ENCODE results near the gene DEFB128. TPM values are rescaled to one million over a fixed set of nuclear protein-coding genes. Genes with fewer than 3 reads are reported as not detected.

Gene DEFB128
- total and polyA plus RNA-seq, 4 donors, result not detected

GRCh38 chr20:198225-198624 is 8.7 kb upstream of the DEFB128 start:
- 80 to 89% methylated on average over 1 of the region's 1 CpG for WGBS, 2 donors
- ATAC-seq (ENCODE audit: low FRiP score) (no peak), DNase-seq (no peak)
- intact Hi-C loops (cut with DNase I), result no loop called here
- Histone ChIP-seq H3K9me3 (ENCODE audit: control insufficient read depth, low read length) (no peaks in the 10 kb centered on the region), H3K36me3 (ENCODE audit: control insufficient read depth in 1 of 2, insufficient read depth in 2 of 2, low read length in 1 of 2) (no peaks in the 10 kb centered on the region), H3K27ac (ENCODE audit: low read depth in 1 of 2, low read length in 2 of 2) (no peak overlapping the region), H3K4me3 (ENCODE audit: low read length in 2 of 2) (no peak overlapping the region), H3K27me3 (ENCODE audit: control insufficient read depth in 1 of 2, insufficient read depth in 2 of 2, low read length in 1 of 2) (no peaks in the 10 kb centered on the region), H3K4me1 (ENCODE audit: control insufficient read depth in 1 of 2, insufficient read depth in 2 of 2, low read length in 2 of 2) (no peaks in the 10 kb centered on the region)

DNA sequence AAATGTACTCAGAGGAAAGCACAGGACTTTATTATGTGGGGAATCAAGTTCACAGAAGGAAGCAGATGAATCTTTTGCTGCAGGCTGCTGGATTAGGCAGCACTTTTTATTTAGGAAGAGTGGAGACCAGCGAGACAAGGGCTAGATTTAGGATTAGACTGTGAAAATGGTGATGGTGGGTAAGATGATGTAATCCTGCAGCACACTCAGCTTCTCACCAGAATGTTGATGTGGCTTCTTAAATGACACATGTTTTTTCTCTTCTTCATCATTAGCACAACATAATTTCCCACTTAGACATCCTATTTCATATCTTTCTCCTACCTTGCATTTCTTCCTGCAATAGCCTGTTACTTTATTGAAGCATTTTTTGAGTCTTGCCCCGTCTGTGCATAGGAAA is 1.8 kb downstream of the DEFB128 start:
- no peak for ATAC-seq (ENCODE audit: low FRiP score)
- no peak overlapping the region for H3K27ac ChIP-seq (ENCODE audit: low read depth in 1 of 2, low read length in 2 of 2)
- no peaks in the 10 kb centered on the region for H3K9me3 ChIP-seq (ENCODE audit: control insufficient read depth, low read length)
- 61 to 73% methylated on average over 2 of the region's 2 CpGs for WGBS, 2 donors
- no peaks in the 10 kb centered on the region for H3K27me3 ChIP-seq (ENCODE audit: control insufficient read depth in 1 of 2, insufficient read depth in 2 of 2, low read length in 1 of 2)
- no peak overlapping the region for H3K4me3 ChIP-seq (ENCODE audit: low read length in 2 of 2)
- H3K36me3 ChIP-seq (ENCODE audit: control insufficient read depth in 1 of 2, insufficient read depth in 2 of 2, low read length in 1 of 2), result no peaks in the 10 kb centered on the region
- intact Hi-C loops (cut with DNase I), result no loop called here
- H3K4me1 ChIP-seq (ENCODE audit: control insufficient read depth in 1 of 2, insufficient read depth in 2 of 2, low read length in 2 of 2), result no peaks in the 10 kb centered on the region
- DNase-seq, result no peak

DNA sequence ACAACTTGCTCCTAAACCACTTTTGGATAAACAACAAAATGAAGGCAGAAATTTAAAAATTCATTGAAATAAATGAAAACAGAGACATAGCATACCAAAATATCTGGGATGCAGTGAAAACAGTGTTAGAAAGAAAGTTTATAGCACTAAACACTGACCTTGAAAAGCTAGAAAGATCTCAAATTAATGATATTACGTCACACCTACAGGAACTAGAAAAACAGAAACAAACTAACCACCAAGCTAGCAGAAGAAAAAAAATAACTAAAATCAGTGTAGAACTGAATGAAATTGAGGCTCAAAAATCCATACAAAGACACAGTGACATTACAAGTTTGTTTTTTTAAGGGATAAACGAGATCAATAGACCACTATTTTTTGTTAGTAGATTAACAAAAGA is 5.2 kb downstream of the DEFB128 start:
- 45 to 48% methylated on average over 2 of the region's 2 CpGs for WGBS, 2 donors
- intact Hi-C loops (cut with DNase I), result no loop called here
- Histone ChIP-seq H3K9me3 (ENCODE audit: control insufficient read depth, low read length) (no peaks in the 10 kb centered on the region), H3K4me1 (ENCODE audit: control insufficient read depth in 1 of 2, insufficient read depth in 2 of 2, low read length in 2 of 2) (no peaks in the 10 kb centered on the region), H3K4me3 (ENCODE audit: low read length in 2 of 2) (no peak overlapping the region), H3K27ac (ENCODE audit: low read depth in 1 of 2, low read length in 2 of 2) (no peak overlapping the region), H3K36me3 (ENCODE audit: control insufficient read depth in 1 of 2, insufficient read depth in 2 of 2, low read length in 1 of 2) (no peaks in the 10 kb centered on the region), H3K27me3 (ENCODE audit: control insufficient read depth in 1 of 2, insufficient read depth in 2 of 2, low read length in 1 of 2) (no peaks in the 10 kb centered on the region)
- ATAC-seq (ENCODE audit: low FRiP score), result no peak
- no peak for DNase-seq

GRCh38 chr20:168876-169275 is 20.6 kb downstream of the DEFB128 start:
- Histone ChIP-seq H3K4me1 (ENCODE audit: control insufficient read depth in 1 of 2, insufficient read depth in 2 of 2, low read length in 2 of 2) (no peaks in the 10 kb centered on the region), H3K36me3 (ENCODE audit: control insufficient read depth in 1 of 2, insufficient read depth in 2 of 2, low read length in 1 of 2) (no peaks in the 10 kb centered on the region), H3K27ac (ENCODE audit: low read depth in 1 of 2, low read length in 2 of 2) (no peak overlapping the region), H3K4me3 (ENCODE audit: low read length in 2 of 2) (no peak overlapping the region), H3K9me3 (ENCODE audit: control insufficient read depth, low read length) (no peaks in the 10 kb centered on the region), H3K27me3 (ENCODE audit: control insufficient read depth in 1 of 2, insufficient read depth in 2 of 2, low read length in 1 of 2) (no peaks in the 10 kb centered on the region)
- DNase-seq (no peak), ATAC-seq (ENCODE audit: low FRiP score) (no peak)
- 63 to 72% methylated on average over 2 of the region's 2 CpGs for WGBS, 2 donors
- intact Hi-C loops (cut with DNase I), result no loop called here

DNA sequence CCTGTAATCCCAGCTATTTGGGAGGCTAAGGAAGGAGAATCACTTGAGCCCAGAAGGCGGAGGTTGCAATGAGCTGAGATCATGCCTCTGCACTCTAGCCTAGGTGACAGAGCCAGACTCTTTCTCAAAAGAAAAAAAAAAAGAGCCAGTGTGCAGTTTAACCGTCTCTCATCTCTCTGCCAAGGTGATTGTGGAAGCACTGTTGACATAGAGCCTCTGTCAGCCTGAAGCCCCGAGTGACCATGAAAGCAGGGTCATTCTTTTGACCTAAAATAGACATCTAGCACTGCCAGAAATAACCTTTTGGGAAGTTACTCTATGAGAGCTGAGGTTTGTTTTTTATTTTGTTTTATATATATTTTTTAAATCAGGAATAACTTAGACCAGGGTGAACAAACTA is 24.9 kb downstream of the DEFB128 start:
- DNase-seq (no peak), ATAC-seq (ENCODE audit: low FRiP score) (no peak)
- H3K27ac ChIP-seq (ENCODE audit: low read depth in 1 of 2, low read length in 2 of 2), result no peak overlapping the region
- intact Hi-C loops (cut with DNase I), result no loop called here
- H3K4me1 ChIP-seq (ENCODE audit: control insufficient read depth in 1 of 2, insufficient read depth in 2 of 2, low read length in 2 of 2), result no peaks in the 10 kb centered on the region
- H3K36me3 ChIP-seq (ENCODE audit: control insufficient read depth in 1 of 2, insufficient read depth in 2 of 2, low read length in 1 of 2), result no peaks in the 10 kb centered on the region
- H3K4me3 ChIP-seq (ENCODE audit: low read length in 2 of 2), result no peak overlapping the region
- H3K9me3 ChIP-seq (ENCODE audit: control insufficient read depth, low read length), result no peaks in the 10 kb centered on the region
- WGBS, 2 donors, result 45 to 46% methylated on average over 3 of the region's 3 CpGs
- H3K27me3 ChIP-seq (ENCODE audit: control insufficient read depth in 1 of 2, insufficient read depth in 2 of 2, low read length in 1 of 2), result no peaks in the 10 kb centered on the region

- 88 to 93% methylated on average over 5 of the region's 5 CpGs for WGBS, 2 donors
- intact Hi-C loops (cut with DNase I), result no loop called here
- Histone ChIP-seq H3K9me3 (ENCODE audit: control insufficient read depth, low read length) (no peaks in the 10 kb centered on the region), H3K4me3 (ENCODE audit: low read length in 2 of 2) (no peak within 1 kb of the TSS), H3K4me1 (ENCODE audit: control insufficient read depth in 1 of 2, insufficient read depth in 2 of 2, low read length in 2 of 2) (no peaks in the 10 kb centered on the region), H3K27me3 (ENCODE audit: control insufficient read depth in 1 of 2, insufficient read depth in 2 of 2, low read length in 1 of 2) (peaks cover 0 to 2% of the 10 kb centered on the region in 2 donors), H3K27ac (ENCODE audit: low read depth in 1 of 2, low read length in 2 of 2) (no peak within 1 kb of the TSS), H3K36me3 (ENCODE audit: control insufficient read depth in 1 of 2, insufficient read depth in 2 of 2, low read length in 1 of 2) (no peaks in the 10 kb centered on the region)
- DNase-seq (no peak), ATAC-seq (ENCODE audit: low FRiP score) (no peak)
Measured at GRCh38 chr20:157154-157553, 32.4 kb downstream of the DEFB128 start, which contains the start of gene DEFB127. DEFB127 (plus strand) TSS chr20:157454; CDS start chr20:157545, 91 bp downstream.

- 79 to 92% methylated on average over 1 of the region's 1 CpG for WGBS, 2 donors
- no peak overlapping the region for H3K4me3 ChIP-seq (ENCODE audit: low read length in 2 of 2)
- H3K36me3 ChIP-seq (ENCODE audit: control insufficient read depth in 1 of 2, insufficient read depth in 2 of 2, low read length in 1 of 2), result no peaks in the 10 kb centered on the region
- H3K27ac ChIP-seq (ENCODE audit: low read depth in 1 of 2, low read length in 2 of 2), result no peak overlapping the region
- no peaks in the 10 kb centered on the region for H3K27me3 ChIP-seq (ENCODE audit: control insufficient read depth in 1 of 2, insufficient read depth in 2 of 2, low read length in 1 of 2)
- ATAC-seq (ENCODE audit: low FRiP score) (no peak), DNase-seq (no peak)
- no peaks in the 10 kb centered on the region for H3K4me1 ChIP-seq (ENCODE audit: control insufficient read depth in 1 of 2, insufficient read depth in 2 of 2, low read length in 2 of 2)
- intact Hi-C loops (cut with DNase I), result no loop called here
- H3K9me3 ChIP-seq (ENCODE audit: control insufficient read depth, low read length), result peaks cover 1% of the 10 kb centered on the region
Measured at GRCh38 chr20:152131-152530, 37.4 kb downstream of the DEFB128 start.

GRCh38 chr20:145877-146276 is 43.6 kb downstream of the DEFB128 start:
- H3K4me1 ChIP-seq (ENCODE audit: control insufficient read depth in 1 of 2, insufficient read depth in 2 of 2, low read length in 2 of 2), result no peaks in the 10 kb centered on the region
- H3K4me3 ChIP-seq (ENCODE audit: low read length in 2 of 2), result no peak overlapping the region
- peaks cover 1% of the 10 kb centered on the region for H3K9me3 ChIP-seq (ENCODE audit: control insufficient read depth, low read length)
- DNase-seq (no peak), ATAC-seq (ENCODE audit: low FRiP score) (no peak)
- H3K27me3 ChIP-seq (ENCODE audit: control insufficient read depth in 1 of 2, insufficient read depth in 2 of 2, low read length in 1 of 2), result no peaks in the 10 kb centered on the region
- H3K27ac ChIP-seq (ENCODE audit: low read depth in 1 of 2, low read length in 2 of 2), result no peak overlapping the region
- intact Hi-C loops (cut with DNase I), result no loop called here
- H3K36me3 ChIP-seq (ENCODE audit: control insufficient read depth in 1 of 2, insufficient read depth in 2 of 2, low read length in 1 of 2), result no peaks in the 10 kb centered on the region
- WGBS, 2 donors, result 45 to 53% methylated on average over 2 of the region's 2 CpGs

GRCh38 chr20:142290-142689 is 47.2 kb downstream of the DEFB128 start, which contains the start of gene DEFB126:
DEFB126 (plus strand) TSS chr20:142590; CDS start chr20:142629, 39 bp downstream.
- intact Hi-C loops (cut with DNase I), result no loop called here
- no peak for ATAC-seq (ENCODE audit: low FRiP score)

More at GRCh38 chr20:142290-142689, 47.2 kb downstream of the DEFB128 start, which contains the start of gene DEFB126:
- 36 to 57% methylated on average over 1 of the region's 1 CpG for WGBS, 2 donors
- no peak for DNase-seq
- no peaks in the 10 kb centered on the region for H3K27me3 ChIP-seq (ENCODE audit: control insufficient read depth in 1 of 2, insufficient read depth in 2 of 2, low read length in 1 of 2)
- H3K27ac ChIP-seq (ENCODE audit: low read depth in 1 of 2, low read length in 2 of 2), result no peak within 1 kb of the TSS
- H3K4me3 ChIP-seq (ENCODE audit: low read length in 2 of 2), result no peak within 1 kb of the TSS
- H3K9me3 ChIP-seq (ENCODE audit: control insufficient read depth, low read length), result no peaks in the 10 kb centered on the region
- no peaks in the 10 kb centered on the region for H3K4me1 ChIP-seq (ENCODE audit: control insufficient read depth in 1 of 2, insufficient read depth in 2 of 2, low read length in 2 of 2)
- no peaks in the 10 kb centered on the region for H3K36me3 ChIP-seq (ENCODE audit: control insufficient read depth in 1 of 2, insufficient read depth in 2 of 2, low read length in 1 of 2)
